GM19328 (cell line): ENCODE results near the gene SREK1IP1.

ENCODE experiments used
- ATAC-seq: cut with Tn5 transposase; IDR thresholded peaks from one replicate; pipeline ENCODE4 v1.9.1; 2021; ENCODE audit warnings: mild to moderate bottlenecking, moderate library complexity; ENCODE audit not compliant: unreplicated experiment

The SREK1IP1 gene

GRCh38 chr5:64768358-64769312 is at the start of gene SREK1IP1, which contains the start of gene CWC27:
Gene SREK1IP1 (minus strand): TSS chr5:64768691. CDS start chr5:64768517, 174 bp downstream.
Gene CWC27 (plus strand): TSS chr5:64768930. CDS start chr5:64769147, 217 bp downstream.
- peak; percentile 96 for ATAC-seq

GRCh38 chr5:64818245-64818644 is 49.8 kb upstream of the SREK1IP1 start:
- ATAC-seq = no peak

- ATAC-seq = peak; percentile 71
Observed at GRCh38 chr5:64814073-64814472, 45.6 kb upstream of the SREK1IP1 start.

- ATAC-seq = no peak
Observed at GRCh38 chr5:64811050-64811640, 42.7 kb upstream of the SREK1IP1 start.

- ATAC-seq = no peak
Observed at GRCh38 chr5:64807520-64807919, 39.0 kb upstream of the SREK1IP1 start.

GRCh38 chr5:64806537-64806936 is 38.0 kb upstream of the SREK1IP1 start:
- no peak for ATAC-seq

GRCh38 chr5:64800926-64801325 is 32.4 kb upstream of the SREK1IP1 start:
- no peak for ATAC-seq

GRCh38 chr5:64796301-64796700 is 27.8 kb upstream of the SREK1IP1 start:
- ATAC-seq = no peak

GRCh38 chr5:64794053-64794770 is 25.7 kb upstream of the SREK1IP1 start:
- ATAC-seq = no peak

- no peak for ATAC-seq
Observed at GRCh38 chr5:64792469-64792868, 24.0 kb upstream of the SREK1IP1 start.

GRCh38 chr5:64790210-64790609 is 21.7 kb upstream of the SREK1IP1 start:
- no peak for ATAC-seq

GRCh38 chr5:64789457-64789856 is 21.0 kb upstream of the SREK1IP1 start:
- no peak for ATAC-seq

- no peak for ATAC-seq
Observed at GRCh38 chr5:64788156-64788555, 19.7 kb upstream of the SREK1IP1 start.

GRCh38 chr5:64786372-64786771 is 17.9 kb upstream of the SREK1IP1 start:
- ATAC-seq = no peak

GRCh38 chr5:64784451-64785025 is 16.0 kb upstream of the SREK1IP1 start:
- ATAC-seq = peak; percentile 78

GRCh38 chr5:64775291-64775690 is 6.8 kb upstream of the SREK1IP1 start:
- ATAC-seq = no peak

- peak; percentile 48 for ATAC-seq
Observed at GRCh38 chr5:64773533-64773932, 5.0 kb upstream of the SREK1IP1 start.

- ATAC-seq = no peak
Observed at GRCh38 chr5:64771736-64772135, 3.2 kb upstream of the SREK1IP1 start.

- no peak for ATAC-seq
Observed at GRCh38 chr5:64769855-64770254, 1.4 kb upstream of the SREK1IP1 start.

- ATAC-seq = peak; percentile 3
Observed at GRCh38 chr5:64767959-64768357, 533 bp downstream of the SREK1IP1 start.

- no peak for ATAC-seq
Observed at GRCh38 chr5:64766941-64767340, 1.6 kb downstream of the SREK1IP1 start.
